NCI-H345 (cell line): ENCODE measurements around the gene TRIP6.
"Not testable (repeated sequence)": the region's sequence is repeated elsewhere in the genome, so short reads cannot be mapped to it uniquely, and the experiment has no call there.

Experiments
- DNase-seq: peaks from one replicate; lab custom pipeline; 2025; lab: John Stamatoyannopoulos, UW

TRIP6 gene

DNA sequence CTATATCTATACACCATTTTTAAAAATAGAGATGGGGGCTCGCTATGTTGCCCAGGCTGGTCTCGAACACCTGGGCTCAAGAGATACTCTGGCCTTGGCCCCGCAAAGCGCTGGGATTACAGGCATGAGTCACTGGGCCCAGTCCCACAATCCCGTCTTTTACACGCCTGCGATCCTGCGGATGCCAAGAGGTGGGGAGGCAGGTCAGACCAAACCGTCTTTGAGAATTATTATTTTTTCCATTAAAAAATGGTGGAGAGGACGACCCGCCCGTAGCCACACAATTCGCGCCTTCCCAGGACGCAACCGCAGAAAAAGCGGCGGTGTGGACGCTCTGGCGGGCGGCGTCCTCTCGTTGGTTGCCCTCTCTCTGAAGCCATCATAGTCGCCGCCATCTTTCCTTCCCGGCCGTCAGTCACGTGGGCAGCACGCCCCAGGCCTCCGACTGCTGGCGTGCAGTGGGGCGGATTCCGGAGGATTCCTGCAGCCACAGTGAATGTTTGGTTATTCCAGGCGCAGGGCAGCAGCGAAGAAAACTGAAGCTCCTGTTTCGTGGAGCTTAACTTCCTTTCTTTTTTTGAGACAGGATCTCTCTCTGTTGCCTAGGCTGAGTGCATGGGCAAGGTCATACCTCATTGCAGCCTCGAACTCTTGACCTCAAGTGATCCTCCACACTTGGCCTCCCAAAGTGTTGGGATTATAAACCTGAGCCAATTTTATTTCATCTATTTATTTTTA lies 29.9 kb upstream of the TRIP6 start:
- peak; percentile 84 for DNase-seq

DNA sequence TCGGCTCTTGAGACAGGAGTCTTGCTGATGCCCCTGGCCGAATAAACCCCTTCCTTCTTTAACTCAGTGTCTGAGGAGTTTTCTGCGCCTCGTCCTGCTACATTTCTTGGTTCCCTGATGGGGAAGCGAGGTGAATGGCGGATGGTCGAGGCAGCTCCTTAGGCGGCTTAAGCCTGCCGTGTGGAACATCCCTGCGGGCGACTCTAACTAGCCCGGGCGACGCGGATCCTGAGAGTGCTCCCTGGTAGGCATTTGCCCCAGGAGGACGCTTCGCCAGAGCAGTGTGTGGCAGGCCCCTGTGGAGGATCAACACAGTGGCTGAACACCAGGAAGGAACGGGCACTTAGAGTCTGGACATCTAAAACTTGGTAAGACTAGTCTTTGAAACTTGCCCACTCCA lies 27.8 kb upstream of the TRIP6 start:
- DNase-seq = no peak

DNA sequence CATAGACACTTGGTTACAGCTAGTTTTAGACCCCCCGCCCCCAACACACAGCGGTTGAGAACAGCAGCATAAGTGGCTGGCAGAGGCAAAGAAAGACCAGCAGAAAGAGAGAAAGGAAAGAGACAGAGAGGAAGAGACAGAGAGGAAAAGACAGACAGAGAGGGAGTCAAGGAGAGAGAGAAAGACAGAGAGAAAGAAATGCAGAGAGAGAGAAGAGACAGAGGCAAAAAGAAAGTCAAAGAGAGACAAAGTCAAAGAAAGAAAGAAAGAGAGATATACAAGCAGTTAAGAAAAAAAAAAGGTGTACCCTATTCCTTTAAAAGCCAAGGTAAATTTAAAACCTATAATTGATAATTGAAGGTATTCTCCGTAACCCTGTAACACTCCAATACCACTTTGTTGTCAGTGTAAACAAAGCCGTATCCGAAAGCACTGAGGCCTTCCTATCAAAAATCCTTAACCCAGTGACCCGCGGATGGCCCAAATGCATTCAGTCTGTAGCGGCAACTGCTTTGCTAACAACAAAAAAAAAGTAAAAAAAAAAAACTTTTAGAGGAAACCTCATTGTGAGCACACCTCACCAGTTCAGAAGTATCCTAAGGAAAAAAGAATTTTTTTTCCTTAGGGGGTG lies 26.6 kb upstream of the TRIP6 start:
- no peak for DNase-seq

DNA sequence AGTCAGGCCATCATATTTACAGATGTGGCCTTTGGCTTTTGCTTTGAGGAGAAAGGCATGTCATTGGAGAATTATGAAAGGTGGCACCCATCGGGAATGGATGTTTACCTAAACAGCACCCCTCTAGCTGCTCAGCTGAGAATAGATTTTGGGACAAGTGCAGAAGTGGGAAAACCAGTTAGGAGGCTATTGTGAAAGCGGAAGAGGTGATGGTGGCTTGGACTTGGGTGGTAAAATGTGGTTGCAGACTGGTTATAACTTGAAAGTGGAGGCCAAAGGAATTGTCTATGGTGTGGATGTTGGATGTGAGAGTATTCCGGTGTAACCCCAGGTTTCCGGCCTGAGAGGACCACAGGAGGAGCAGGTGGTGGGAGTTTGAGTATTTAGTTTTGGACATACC lies 19.8 kb upstream of the TRIP6 start:
- DNase-seq = no peak

DNA sequence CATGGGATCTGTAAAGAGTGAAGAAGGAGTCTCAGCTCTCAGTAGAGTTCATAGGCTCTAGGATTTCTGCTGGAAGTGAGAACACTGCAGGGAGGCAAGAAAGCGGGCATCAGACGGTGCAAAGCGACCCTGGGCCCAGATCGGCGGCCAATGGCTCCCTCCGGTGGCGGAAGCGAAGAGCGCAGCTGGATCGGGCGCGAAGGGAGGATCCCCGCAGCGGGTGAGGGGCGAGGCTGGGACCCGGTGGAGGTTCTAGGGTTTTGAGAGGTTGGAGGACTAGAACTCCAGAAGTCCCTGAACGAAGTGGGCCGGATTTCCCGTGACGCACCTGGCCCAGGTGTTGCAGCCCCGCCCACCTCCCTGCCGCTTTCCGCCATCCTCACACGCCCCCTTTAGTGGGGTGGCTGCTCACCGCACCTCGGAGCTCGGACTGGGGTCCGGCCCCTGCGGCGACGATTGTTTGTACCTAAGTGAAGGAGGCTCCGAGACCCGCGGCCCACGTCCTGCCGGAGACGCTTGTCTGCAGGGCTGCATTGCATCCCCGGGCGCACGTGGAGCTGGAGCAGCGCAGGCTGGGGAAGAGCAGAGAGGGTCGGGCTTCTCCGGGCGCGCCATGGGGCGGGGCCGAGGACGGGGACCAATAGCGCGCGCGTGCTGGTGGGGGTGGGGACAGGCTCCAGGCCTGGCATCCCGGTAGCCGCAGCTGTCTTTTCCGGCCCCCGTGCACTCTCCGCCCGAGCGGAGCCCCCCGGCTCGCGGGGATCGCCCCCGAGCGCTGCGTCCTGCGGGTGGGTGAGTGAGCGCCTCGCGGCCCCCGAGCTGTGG lies 14.9 kb upstream of the TRIP6 start, which contains the start of gene SLC12A9:
TSS of gene SLC12A9 (plus strand) at position 666 of the 825 bp plus-strand sequence. CDS start 1,485 bp downstream, outside the sequence.
- DNase-seq = peak; percentile 91

DNA sequence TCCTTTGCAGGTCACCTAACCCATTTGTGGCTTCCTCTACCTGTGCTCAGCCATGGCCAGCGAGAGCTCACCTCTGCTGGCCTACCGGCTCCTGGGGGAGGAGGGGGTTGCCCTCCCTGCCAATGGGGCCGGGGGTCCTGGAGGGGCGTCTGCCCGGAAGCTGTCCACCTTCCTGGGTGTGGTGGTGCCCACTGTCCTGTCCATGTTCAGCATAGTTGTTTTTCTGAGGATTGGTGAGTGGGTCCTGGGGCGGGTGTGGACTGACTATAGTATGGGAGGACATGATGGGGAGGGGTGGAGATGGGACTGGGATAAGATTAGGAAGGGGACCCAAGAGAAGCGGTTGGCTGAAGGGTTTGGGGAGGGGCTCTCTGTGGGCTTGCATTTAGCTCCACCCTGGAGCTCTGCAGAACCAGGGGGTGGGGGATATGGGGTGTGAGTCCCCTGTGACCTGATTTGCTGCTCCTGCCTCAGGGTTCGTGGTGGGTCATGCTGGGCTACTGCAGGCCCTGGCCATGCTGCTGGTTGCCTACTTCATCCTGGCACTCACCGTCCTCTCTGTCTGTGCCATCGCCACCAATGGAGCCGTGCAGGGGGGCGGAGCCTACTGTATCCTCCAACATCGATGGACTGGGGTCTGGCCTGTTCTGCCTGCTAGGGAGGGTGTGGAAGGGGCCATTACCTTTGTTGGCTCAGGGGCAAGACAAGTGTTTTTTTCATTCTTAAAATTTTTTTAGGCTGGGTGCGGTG lies 12.9 kb upstream of the TRIP6 start:
- no peak for DNase-seq

DNA sequence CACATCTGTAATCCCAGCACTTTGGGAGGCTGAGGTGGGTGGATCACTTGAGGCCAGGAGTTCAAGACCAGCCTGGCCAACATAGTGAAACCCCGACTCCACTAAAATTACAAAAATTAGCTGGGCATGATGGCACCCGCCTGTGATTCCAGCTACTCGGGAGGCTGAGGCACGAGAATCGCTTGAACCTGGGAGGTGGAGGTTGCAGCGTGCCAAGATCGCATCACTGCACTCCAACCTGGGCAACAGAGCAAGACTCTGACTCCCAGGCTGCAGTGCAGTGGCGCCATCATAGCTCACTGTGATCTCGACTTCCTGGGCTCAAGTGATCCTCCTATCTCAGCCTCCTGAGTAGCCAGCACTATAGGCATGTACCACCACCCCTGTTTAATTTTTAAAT lies 12.3 kb upstream of the TRIP6 start:
- not testable (repeated sequence) for DNase-seq

DNA sequence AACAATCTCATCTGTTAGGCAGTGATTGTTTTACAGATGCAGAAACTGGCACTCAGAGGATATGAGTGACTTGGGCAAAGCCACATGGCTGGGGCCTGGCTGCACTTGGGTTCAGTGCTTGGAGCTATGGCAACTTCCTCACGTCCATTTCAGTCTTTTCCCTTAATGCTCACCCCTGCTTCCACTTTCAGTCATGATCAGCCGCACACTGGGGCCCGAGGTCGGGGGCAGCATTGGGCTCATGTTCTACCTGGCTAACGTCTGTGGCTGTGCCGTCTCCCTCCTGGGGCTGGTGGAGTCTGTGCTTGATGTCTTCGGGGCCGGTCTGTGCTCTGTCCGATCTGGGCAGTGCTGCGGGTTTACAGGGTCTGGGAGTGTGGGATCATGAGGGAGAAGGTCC lies 11.7 kb upstream of the TRIP6 start:
- DNase-seq = no peak

DNA sequence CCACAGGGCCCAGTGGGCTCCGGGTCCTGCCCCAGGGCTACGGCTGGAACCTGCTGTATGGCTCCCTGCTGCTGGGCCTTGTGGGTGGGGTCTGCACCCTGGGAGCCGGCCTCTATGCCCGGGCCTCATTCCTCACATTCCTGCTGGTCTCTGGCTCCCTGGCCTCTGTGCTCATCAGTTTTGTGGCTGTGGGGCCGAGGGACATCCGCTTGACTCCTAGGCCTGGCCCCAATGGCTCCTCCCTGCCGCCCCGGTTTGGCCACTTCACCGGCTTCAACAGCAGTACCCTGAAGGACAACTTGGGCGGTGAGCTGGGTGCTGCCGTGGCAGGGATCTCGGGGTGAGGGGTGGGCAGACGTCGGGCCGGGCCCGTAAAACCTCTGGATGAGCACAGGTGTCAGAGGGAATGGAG lies 10.3 kb upstream of the TRIP6 start:
- DNase-seq = no peak

DNA sequence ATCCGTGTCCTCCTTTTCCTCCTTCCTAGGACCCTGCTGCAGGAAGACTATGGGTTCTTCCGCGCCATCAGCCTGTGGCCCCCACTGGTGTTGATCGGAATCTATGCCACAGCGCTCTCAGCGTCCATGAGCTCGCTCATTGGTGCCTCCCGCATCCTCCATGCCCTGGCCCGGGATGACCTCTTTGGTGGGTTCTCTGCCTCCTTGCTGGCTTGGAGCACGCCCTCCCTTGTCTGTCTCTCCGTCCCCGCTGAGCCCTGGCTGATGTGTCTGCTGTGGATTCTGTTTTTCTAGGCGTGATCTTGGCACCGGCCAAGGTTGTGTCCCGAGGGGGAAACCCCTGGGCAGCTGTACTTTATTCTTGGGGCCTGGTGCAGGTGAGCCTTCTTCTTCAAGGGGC lies 7.3 kb upstream of the TRIP6 start:
- DNase-seq = no peak

DNA sequence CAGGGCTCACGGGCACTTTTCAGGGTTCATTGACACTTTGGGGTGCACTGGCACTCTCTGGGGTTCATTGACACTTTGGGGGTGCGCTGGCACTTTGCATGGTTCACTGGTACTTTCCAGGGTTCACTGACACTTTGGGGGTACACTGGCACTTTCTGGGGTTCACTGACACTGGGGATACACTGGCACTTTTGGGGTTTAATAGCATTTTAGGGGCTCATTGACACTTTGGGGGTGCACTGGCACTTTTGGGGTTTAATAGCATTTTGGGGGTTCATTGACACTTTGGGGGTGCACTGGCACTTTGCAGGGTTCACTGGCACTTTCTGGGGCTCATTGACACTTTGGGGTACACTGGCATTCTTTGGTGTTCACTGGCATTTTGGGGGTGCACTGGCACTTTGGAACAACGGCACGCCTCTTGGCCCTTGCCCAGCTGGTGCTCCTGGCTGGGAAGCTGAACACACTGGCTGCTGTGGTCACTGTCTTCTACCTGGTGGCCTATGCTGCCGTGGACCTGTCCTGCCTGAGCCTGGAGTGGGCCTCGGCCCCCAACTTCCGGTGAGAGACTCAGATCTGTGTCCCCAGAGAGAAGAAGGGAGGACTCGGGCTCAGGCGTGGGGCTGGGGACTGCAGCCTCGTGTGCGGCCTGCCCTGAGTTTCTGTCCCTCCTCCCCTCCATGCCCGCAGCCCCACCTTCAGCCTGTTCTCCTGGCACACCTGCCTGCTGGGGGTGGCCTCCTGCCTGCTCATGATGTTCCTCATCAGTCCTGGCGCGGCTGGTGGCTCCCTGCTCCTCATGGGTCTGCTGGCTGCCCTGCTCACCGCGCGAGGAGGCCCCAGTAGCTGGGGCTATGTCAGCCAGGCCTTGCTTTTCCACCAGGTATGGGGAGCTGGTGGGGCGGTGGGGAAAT lies 6.2 kb upstream of the TRIP6 start:
- DNase-seq = no peak

DNA sequence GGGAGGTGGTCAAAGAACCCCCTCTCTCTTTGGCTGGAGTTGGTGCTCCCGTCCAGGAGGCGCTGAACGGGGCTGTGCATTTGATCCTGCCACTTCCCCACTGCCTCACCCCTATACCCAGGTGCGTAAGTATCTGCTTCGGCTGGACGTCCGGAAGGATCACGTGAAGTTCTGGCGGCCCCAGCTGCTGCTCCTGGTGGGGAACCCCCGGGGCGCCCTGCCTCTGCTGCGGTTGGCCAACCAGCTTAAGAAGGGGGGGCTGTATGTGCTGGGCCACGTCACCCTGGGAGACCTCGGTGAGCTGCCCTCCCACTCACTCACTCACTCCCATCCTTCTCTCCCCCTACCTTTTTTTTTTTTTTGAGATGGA lies 5.6 kb upstream of the TRIP6 start:
- DNase-seq = no peak

DNA sequence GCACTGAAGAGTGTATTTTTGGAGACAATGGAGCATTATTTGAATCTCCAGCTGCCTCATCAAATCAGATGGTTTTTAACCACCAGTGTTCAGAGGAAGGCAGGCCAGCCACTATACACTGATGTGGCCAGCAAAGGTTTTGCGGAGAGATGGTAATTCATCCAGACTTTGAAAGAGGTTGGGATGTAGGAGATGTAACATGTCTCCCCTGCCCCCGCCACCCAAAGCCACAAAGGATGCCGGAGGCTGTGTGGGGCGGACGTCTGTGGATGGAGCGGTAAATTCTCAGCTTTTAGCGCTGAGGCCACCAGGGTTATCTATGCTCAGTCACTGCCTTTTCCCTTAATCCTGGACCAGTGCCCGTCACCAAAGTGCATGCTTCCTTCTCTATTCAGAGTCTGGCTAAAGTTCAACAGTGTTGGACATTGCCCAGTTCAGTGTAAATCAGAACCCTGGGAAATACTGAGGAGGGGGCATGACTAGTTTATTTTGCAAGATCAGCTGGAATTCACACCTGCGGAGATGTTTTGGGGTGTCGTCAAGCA lies 3.7 kb upstream of the TRIP6 start:
- no peak for DNase-seq

DNA sequence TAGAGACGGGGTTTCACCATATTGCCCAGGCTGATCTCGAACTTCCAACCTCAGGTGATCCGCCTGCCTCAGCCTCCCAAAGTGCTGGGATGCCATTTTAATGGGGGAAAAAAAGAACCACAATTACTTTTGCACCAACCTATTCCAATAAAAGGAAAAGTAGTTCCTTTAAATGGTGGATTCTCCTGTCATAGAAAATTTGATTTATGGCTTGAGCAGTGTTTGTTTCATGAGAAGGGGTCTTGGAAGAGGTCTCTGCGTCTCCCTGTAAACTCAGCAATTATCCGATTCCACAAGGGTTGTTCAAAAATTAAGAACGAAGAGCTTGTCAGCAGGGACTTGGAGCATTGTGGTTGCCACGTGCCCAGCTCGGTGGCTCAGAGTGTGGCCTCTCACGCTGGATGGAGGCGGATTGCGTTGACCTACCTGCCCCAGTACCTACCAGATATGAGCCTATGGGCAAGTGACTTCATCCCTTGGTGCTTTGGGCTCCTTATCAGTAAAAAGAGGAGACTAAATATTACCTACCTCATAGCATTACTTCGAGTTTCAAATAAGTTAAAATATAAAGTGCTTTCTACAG lies 2.8 kb upstream of the TRIP6 start:
- no peak for DNase-seq

DNA sequence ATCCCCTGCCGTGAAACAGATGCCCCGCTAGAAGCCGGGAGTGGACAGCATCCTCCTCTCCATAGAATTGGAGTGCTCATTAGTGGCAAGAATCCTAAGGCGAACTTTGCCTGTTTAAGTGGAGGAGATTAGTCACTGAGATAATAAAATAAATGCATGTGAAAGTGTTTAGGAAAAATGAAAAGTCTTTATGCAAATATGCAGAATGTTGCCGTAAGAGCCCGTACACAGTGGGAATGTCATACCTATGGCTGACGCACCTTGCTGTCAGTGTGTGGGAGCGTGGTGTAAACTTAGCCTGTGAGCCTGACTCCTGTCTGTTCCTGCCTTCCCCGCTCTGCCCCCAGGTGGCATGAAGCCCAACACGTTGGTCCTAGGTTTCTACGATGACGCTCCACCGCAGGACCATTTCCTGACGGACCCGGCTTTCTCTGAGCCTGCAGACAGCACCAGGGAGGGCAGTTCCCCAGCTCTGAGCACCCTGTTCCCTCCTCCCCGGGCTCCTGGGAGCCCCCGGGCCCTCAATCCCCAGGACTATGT lies 1.7 kb upstream of the TRIP6 start:
- DNase-seq = no peak

DNA sequence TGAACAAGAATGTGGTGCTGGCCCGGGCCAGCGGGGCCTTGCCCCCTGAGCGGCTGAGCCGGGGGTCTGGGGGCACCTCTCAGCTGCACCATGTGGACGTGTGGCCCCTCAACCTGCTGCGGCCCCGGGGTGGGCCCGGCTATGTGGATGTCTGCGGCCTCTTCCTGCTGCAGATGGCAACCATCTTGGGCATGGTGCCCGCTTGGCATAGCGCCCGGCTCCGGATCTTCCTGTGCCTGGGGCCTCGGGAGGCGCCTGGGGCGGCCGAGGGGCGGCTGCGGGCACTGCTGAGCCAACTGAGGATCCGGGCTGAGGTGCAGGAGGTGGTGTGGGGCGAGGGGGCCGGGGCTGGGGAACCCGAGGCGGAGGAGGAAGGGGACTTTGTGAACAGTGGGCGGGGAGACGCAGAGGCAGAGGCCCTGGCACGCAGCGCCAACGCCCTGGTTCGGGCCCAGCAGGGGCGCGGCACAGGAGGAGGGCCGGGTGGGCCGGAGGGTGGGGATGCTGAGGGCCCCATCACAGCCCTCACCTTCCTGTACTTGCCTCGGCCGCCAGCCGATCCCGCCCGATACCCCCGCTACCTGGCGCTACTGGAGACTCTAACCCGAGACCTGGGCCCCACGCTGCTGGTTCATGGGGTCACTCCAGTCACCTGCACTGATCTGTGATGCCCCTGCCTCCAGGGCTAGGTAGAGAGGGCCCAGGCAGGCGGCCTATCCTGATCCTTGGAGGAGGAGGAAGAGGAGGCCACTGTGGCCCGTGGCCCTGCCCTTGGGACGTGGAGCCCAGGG lies 1.1 kb upstream of the TRIP6 start:
- DNase-seq = no peak

DNA sequence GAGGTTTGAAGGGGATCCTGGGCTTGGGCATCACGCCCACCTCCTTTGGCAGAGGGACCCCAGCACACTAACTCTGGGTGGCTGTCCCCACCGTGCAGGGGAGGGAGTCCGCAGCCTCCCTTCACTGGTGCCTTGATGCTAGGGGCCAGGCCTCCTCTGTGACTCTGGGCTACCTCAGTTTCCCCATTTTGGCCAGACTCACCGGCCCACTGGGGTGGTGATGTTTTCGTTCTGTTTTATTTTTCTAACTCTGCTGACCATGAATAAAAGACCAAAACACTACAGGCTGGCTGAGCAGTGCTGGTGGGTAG lies 503 bp upstream of the TRIP6 start:
- no peak for DNase-seq

DNA sequence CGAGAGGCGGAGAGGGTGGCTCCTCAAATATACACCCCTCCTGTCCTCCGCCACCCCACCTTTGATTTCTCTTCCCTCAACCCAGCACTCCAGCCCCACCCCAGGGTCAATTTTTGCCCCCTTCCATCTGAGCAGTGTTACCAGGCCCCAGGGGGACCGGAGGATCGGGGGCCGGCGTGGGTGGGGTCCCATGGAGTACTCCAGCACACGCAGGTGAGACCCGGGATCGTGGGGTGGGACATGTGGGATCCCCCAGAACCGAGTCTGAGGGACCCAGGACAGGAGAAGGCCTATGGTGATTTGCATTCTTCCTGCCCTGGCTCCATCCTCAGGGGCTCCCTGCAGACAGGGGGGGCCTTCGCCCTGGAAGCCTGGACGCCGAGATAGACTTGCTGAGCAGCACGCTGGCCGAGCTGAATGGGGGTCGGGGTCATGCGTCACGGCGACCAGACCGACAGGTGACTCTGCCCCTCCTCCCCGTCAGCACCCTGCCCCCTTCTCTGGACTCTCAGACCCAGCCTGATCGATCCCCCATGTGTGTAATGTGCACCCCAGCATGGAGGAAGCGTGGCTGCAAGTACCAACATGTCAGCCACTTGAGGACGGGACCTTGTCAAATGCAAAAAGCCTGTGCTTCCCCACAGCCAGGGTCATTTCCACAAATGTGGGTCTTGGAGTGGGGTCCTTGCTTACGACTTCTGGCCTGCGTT lies 744 bp downstream of the TRIP6 start:
- no peak for DNase-seq
